Neural cell (in vitro differentiated cells): Measurements from ENCODE around the gene DRAP1. TPM values are rescaled to one million over a fixed set of nuclear protein-coding genes. Genes with fewer than 3 reads are reported as not detected.

Experiments
- H2AFZ ChIP-seq: fragments of 200-600, 300-800 bp; sonication (generic), shearing (Covaris generic); 2 replicates; pipeline ENCODE4 v1.6.0; 2014; ENCODE audit warnings: low read depth, mild to moderate bottlenecking, antibody characterized with exemption, low read length, moderate library complexity
- H3F3A ChIP-seq: fragments of 200-600 bp; shearing (Covaris generic); 2 replicates; pipeline ENCODE4 v1.6.1; 2016; ENCODE audit warnings: mild to moderate bottlenecking, moderate library complexity, mixed read lengths, antibody characterized with exemption, low read length; ENCODE audit not compliant: insufficient read depth, poor library complexity, severe bottlenecking
- H3K27ac ChIP-seq: fragments of 200-600, 300-800 bp; sonication (generic), shearing (Covaris generic); 2 replicates; pipeline ENCODE4 v1.5.1; 2014; ENCODE audit warnings: mild to moderate bottlenecking, low read length, moderate library complexity
- H3K27me3 ChIP-seq: fragments of 300-800, 200-600 bp; sonication (generic), shearing (Covaris generic); 2 replicates; pipeline ENCODE4 v1.6.0; 2014; ENCODE audit warnings: mild to moderate bottlenecking, low read depth, low read length, moderate library complexity; ENCODE audit not compliant: insufficient read depth
- H3K36me3 ChIP-seq: fragments of 300-800, 200-600 bp; sonication (generic), shearing (Covaris generic); 2 replicates; pipeline ENCODE4 v1.5.1; 2014; ENCODE audit warnings: mild to moderate bottlenecking, antibody characterized with exemption, low read length, moderate library complexity; ENCODE audit not compliant: insufficient read depth
- H3K4me2 ChIP-seq: fragments of 300-800, 200-600 bp; sonication (generic), shearing (Covaris generic); 2 replicates; pipeline ENCODE4 v1.6.0; 2014; ENCODE audit warnings: mild to moderate bottlenecking, low read length
- H3K4me3 ChIP-seq: fragments of 300-800, 200-600 bp; sonication (generic), shearing (Covaris generic); 2 replicates; pipeline ENCODE4 v1.5.1; 2014; ENCODE audit warnings: mild to moderate bottlenecking, low read length, moderate library complexity
- H3K79me2 ChIP-seq: fragments of 200-600 bp; shearing (Covaris generic); replicated peaks from 2 replicates; pipeline ENCODE4 v1.6.0; 2014; ENCODE audit warnings: mild to moderate bottlenecking, low read length, moderate library complexity; ENCODE audit not compliant: insufficient read depth
- H3K9ac ChIP-seq: fragments of 300-800, 200-600 bp; sonication (generic), shearing (Covaris generic); 2 replicates; pipeline ENCODE4 v1.6.1; 2016; ENCODE audit warnings: mild to moderate bottlenecking, low read length, mixed read lengths
- H3K9me2 ChIP-seq: fragments of 200-600 bp; shearing (Covaris generic); 2 replicates; pipeline ENCODE4 v1.6.1; 2016; ENCODE audit warnings: mild to moderate bottlenecking, low read length, mixed read lengths; ENCODE audit not compliant: insufficient read depth
- H3K9me3 ChIP-seq: fragments of 200-600, 300-800 bp; sonication (generic), shearing (Covaris generic); 2 replicates; pipeline ENCODE4 v1.6.1; 2016; ENCODE audit warnings: mild to moderate bottlenecking, mixed run types, low read length, moderate library complexity, mixed read lengths
- H4K20me1 ChIP-seq: fragments of 200-600 bp; shearing (Covaris generic); 2 replicates; pipeline ENCODE4 v1.6.1; 2016; ENCODE audit warnings: mild to moderate bottlenecking, mixed run types; ENCODE audit not compliant: insufficient read depth
- CTCF ChIP-seq: fragments of 450-650 bp; IDR thresholded peaks from 2 replicates; pipeline ENCODE4 v1.5.1; 2014; ENCODE audit warnings: antibody characterized with exemption, mild to moderate bottlenecking, moderate library complexity; ENCODE audit not compliant: poor library complexity, severe bottlenecking
- EP300 ChIP-seq: fragments of 450-650 bp; conservative IDR thresholded peaks from 2 replicates; pipeline ENCODE4 v1.6.1; 2014; ENCODE audit warnings: antibody characterized with exemption, mild to moderate bottlenecking, moderate library complexity; ENCODE audit not compliant: poor library complexity, severe bottlenecking
- EZH2 ChIP-seq: fragments of 200-600, 300-800 bp; shearing (Covaris generic), sonication (generic); IDR thresholded peaks from 2 replicates; pipeline ENCODE4 v1.6.1; 2014; ENCODE audit warnings: antibody characterized with exemption, low read length, borderline replicate concordance, mild to moderate bottlenecking; ENCODE audit not compliant: insufficient read depth, poor library complexity, severe bottlenecking
- MXI1 ChIP-seq: fragments of 450-650 bp; conservative IDR thresholded peaks from 2 replicates; pipeline ENCODE4 v1.6.1; 2014; ENCODE audit warnings: antibody characterized with exemption, mild to moderate bottlenecking; ENCODE audit not compliant: poor library complexity, severe bottlenecking
- POLR2AphosphoS5 ChIP-seq: IDR thresholded peaks from 2 replicates; pipeline ENCODE4 v1.6.1; 2012
- RAD21 ChIP-seq: fragments of 450-650 bp; conservative IDR thresholded peaks from 2 replicates; pipeline ENCODE4 v1.6.1; 2014; ENCODE audit warnings: antibody characterized with exemption, mild to moderate bottlenecking, moderate library complexity
- REST ChIP-seq: IDR thresholded peaks from 2 replicates; pipeline ENCODE4 v1.6.1; 2012; ENCODE audit warnings: borderline replicate concordance
- SMC3 ChIP-seq: fragments of 450-650 bp; conservative IDR thresholded peaks from 2 replicates; pipeline ENCODE4 v1.6.1; 2014; ENCODE audit warnings: antibody characterized with exemption, mild to moderate bottlenecking, moderate library complexity; ENCODE audit not compliant: poor library complexity
- TAF1 ChIP-seq: IDR thresholded peaks from 2 replicates; pipeline ENCODE4 v1.6.1; 2012; ENCODE audit warnings: low read depth
- polyA plus RNA-seq: library from polyadenylated mRNA; depleted of rRNA; stranded (reverse); fragments of >200 nt; gene quantifications from 2 replicates; pipeline ENCODE4 v1.2.3, GENCODE V29; 2014

Gene DRAP1
- polyA plus RNA-seq, 1 donor from 2014 or later = 242 TPM

- Histone ChIP-seq H4K20me1 (no peaks in the 10 kb centered on the region), H3K4me3 (no peak overlapping the region), H3K27me3 (peaks cover 56% of the 10 kb centered on the region), H3K79me2 (no peaks in the 10 kb centered on the region), H3K36me3 (no peaks in the 10 kb centered on the region), H3F3A (no peaks in the 10 kb centered on the region), H3K9me2 (no peaks in the 10 kb centered on the region), H2AFZ (no peak overlapping the region), H3K9me3 (no peaks in the 10 kb centered on the region), H3K4me2 (no peak overlapping the region), H3K9ac (no peak overlapping the region), H3K27ac (no peak overlapping the region)
- TF ChIP-seq POLR2AphosphoS5 (no peak), SMC3 (no peak), REST (no peak), EP300 (no peak), RAD21 (no peak), MXI1 (no peak)
These were observed 15.5 kb upstream of the DRAP1 start for GRCh38 chr11:65903715-65904114.

GRCh38 chr11:65906602-65907001 lies 12.6 kb upstream of the DRAP1 start:
- Histone ChIP-seq H3K79me2 (no peaks in the 10 kb centered on the region), H3K9ac (no peak overlapping the region), H3K27ac (no peak overlapping the region), H2AFZ (no peak overlapping the region), H3K9me2 (no peaks in the 10 kb centered on the region), H3K36me3 (no peaks in the 10 kb centered on the region), H3F3A (no peaks in the 10 kb centered on the region), H3K4me3 (no peak overlapping the region), H3K4me2 (no peak overlapping the region), H3K27me3 (peaks cover 27% of the 10 kb centered on the region), H3K9me3 (no peaks in the 10 kb centered on the region), H4K20me1 (no peaks in the 10 kb centered on the region)
- no peak for TF ChIP-seq REST
- TF ChIP-seq CTCF = no peak
- TF ChIP-seq SMC3 = no peak
- TF ChIP-seq EZH2 = no peak
- no peak for TF ChIP-seq RAD21
- no peak for TF ChIP-seq TAF1
- TF ChIP-seq MXI1 = no peak
- no peak for TF ChIP-seq EP300
- no peak for TF ChIP-seq POLR2AphosphoS5
